ENCODE data around the gene RAB11B.
"Not testable (repeated sequence)": the region's sequence is repeated elsewhere in the genome, so short reads cannot be mapped to it uniquely, and the experiment has no call there.

RAB11B gene

GRCh38 chr19:8370176-8371010 is 19.8 kb upstream of the RAB11B start:
- no peak for DNase-seq (ENCODE audit: low read depth in 2 of 2)

GRCh38 chr19:8371011-8371804 is 19.0 kb upstream of the RAB11B start:
- DNase-seq (ENCODE audit: low read depth in 2 of 2) = no peak

GRCh38 chr19:8373867-8374813 is 16.0 kb upstream of the RAB11B start:
- no peak for DNase-seq (ENCODE audit: low read depth in 2 of 2)

GRCh38 chr19:8375766-8376165 is 14.4 kb upstream of the RAB11B start:
- DNase-seq (ENCODE audit: low read depth in 2 of 2) = not testable (repeated sequence)

GRCh38 chr19:8376373-8376974 is 13.7 kb upstream of the RAB11B start:
- DNase-seq (ENCODE audit: low read depth in 2 of 2) = not testable (repeated sequence)

- no peak for DNase-seq (ENCODE audit: low read depth in 2 of 2)
Observed at GRCh38 chr19:8377598-8377997, 12.6 kb upstream of the RAB11B start.

GRCh38 chr19:8379156-8379891 is 10.8 kb upstream of the RAB11B start:
- not testable (repeated sequence) for DNase-seq (ENCODE audit: low read depth in 2 of 2)

GRCh38 chr19:8384569-8384968 is 5.6 kb upstream of the RAB11B start:
- not testable (repeated sequence) for DNase-seq (ENCODE audit: low read depth in 2 of 2)

- not testable (repeated sequence) for DNase-seq (ENCODE audit: low read depth in 2 of 2)
Observed at GRCh38 chr19:8385103-8385502, 5.1 kb upstream of the RAB11B start.

- not testable (repeated sequence) for DNase-seq (ENCODE audit: low read depth in 2 of 2)
Observed at GRCh38 chr19:8385566-8385965, 4.6 kb upstream of the RAB11B start.

- DNase-seq (ENCODE audit: low read depth in 2 of 2) = not testable (repeated sequence)
Observed at GRCh38 chr19:8386419-8386818, 3.7 kb upstream of the RAB11B start.

- DNase-seq (ENCODE audit: low read depth in 2 of 2) = no peak
Observed at GRCh38 chr19:8386990-8387389, 3.2 kb upstream of the RAB11B start.

GRCh38 chr19:8387688-8388611 is 2.2 kb upstream of the RAB11B start:
- no peak for DNase-seq (ENCODE audit: low read depth in 2 of 2)

GRCh38 chr19:8388612-8388958 is 1.6 kb upstream of the RAB11B start:
- no peak for DNase-seq (ENCODE audit: low read depth in 2 of 2)

- DNase-seq (ENCODE audit: low read depth in 2 of 2) = peak; percentile 83 to 93
Observed at GRCh38 chr19:8390617-8390981, 439 bp downstream of the RAB11B start.

- no peak for DNase-seq (ENCODE audit: low read depth in 2 of 2)
Observed at GRCh38 chr19:8391198-8392016, 1.2 kb downstream of the RAB11B start.

GRCh38 chr19:8392017-8392591 is 1.9 kb downstream of the RAB11B start:
- no peak for DNase-seq (ENCODE audit: low read depth in 2 of 2)

- no peak for DNase-seq (ENCODE audit: low read depth in 2 of 2)
Observed at GRCh38 chr19:8393192-8393870, 3.2 kb downstream of the RAB11B start.
